ENCODE measurements around the gene ETS2.

The ETS2 gene

GRCh38 chr21:38805328-38806152, at the start of gene ETS2:
TSS of gene ETS2 (plus strand) at chr21:38805929. CDS start at chr21:38810035, 4,106 bp downstream.
- DNase-seq (ENCODE audit: low read depth), result peak; percentile 94

- peak; percentile 95 for DNase-seq (ENCODE audit: low read depth)
These were observed 49.0 kb upstream of the ETS2 start for GRCh38 chr21:38756746-38757145.

- DNase-seq (ENCODE audit: low read depth), result no peak
These were observed 47.1 kb upstream of the ETS2 start for GRCh38 chr21:38758501-38759214.

- peak; percentile 49 for DNase-seq (ENCODE audit: low read depth)
These were observed 46.3 kb upstream of the ETS2 start for GRCh38 chr21:38759413-38759812.

GRCh38 chr21:38760017-38760761, 45.5 kb upstream of the ETS2 start:
- DNase-seq (ENCODE audit: low read depth), result peak; percentile 32

- no peak for DNase-seq (ENCODE audit: low read depth)
These were observed 45.0 kb upstream of the ETS2 start for GRCh38 chr21:38760762-38761155.

- DNase-seq (ENCODE audit: low read depth), result peak; percentile 63
These were observed 44.2 kb upstream of the ETS2 start for GRCh38 chr21:38761531-38761930.

GRCh38 chr21:38765056-38765455, 40.7 kb upstream of the ETS2 start:
- DNase-seq (ENCODE audit: low read depth), result no peak

GRCh38 chr21:38766987-38767722, 38.6 kb upstream of the ETS2 start:
- DNase-seq (ENCODE audit: low read depth), result no peak

- DNase-seq (ENCODE audit: low read depth), result peak; percentile 93
These were observed 37.2 kb upstream of the ETS2 start for GRCh38 chr21:38768471-38769063.

- DNase-seq (ENCODE audit: low read depth), result peak; percentile 91
These were observed 36.4 kb upstream of the ETS2 start for GRCh38 chr21:38769191-38769780.

- DNase-seq (ENCODE audit: low read depth), result no peak
These were observed 35.1 kb upstream of the ETS2 start for GRCh38 chr21:38770660-38771059.

- peak; percentile 49 for DNase-seq (ENCODE audit: low read depth)
These were observed 34.2 kb upstream of the ETS2 start for GRCh38 chr21:38771536-38771935.

GRCh38 chr21:38772646-38773045, 33.1 kb upstream of the ETS2 start:
- no peak for DNase-seq (ENCODE audit: low read depth)

- DNase-seq (ENCODE audit: low read depth), result peak; percentile 97
These were observed 32.3 kb upstream of the ETS2 start for GRCh38 chr21:38773099-38774061.

GRCh38 chr21:38774152-38774551, 31.6 kb upstream of the ETS2 start:
- peak; percentile 22 for DNase-seq (ENCODE audit: low read depth)

GRCh38 chr21:38774586-38775285, 31.0 kb upstream of the ETS2 start:
- DNase-seq (ENCODE audit: low read depth), result no peak

- peak; percentile 14 for DNase-seq (ENCODE audit: low read depth)
These were observed 30.0 kb upstream of the ETS2 start for GRCh38 chr21:38775733-38776132.

- DNase-seq (ENCODE audit: low read depth), result no peak
These were observed 28.7 kb upstream of the ETS2 start for GRCh38 chr21:38777015-38777414.
